ENCODE results near the gene ITPKC.
"Not testable (repeated sequence)": the region's sequence is repeated elsewhere in the genome, so short reads cannot be mapped to it uniquely, and the experiment has no call there.

The ITPKC gene

GRCh38 chr19:40719414-40719894, 2.5 kb downstream of the ITPKC start:
- Mint-ChIP-seq H3K27ac (no peak overlapping the region), H3K27me3 (no peaks in the 10 kb centered on the region), H3K9me3 (no peaks in the 10 kb centered on the region), H3K36me3 (peaks cover 10% of the 10 kb centered on the region), H3K4me3 (peak overlapping the region; percentile 94), H3K4me1 (peaks cover 70% of the 10 kb centered on the region)

- Mint-ChIP-seq H3K27me3 (no peaks in the 10 kb centered on the region), H3K4me1 (peaks cover 55% of the 10 kb centered on the region), H3K36me3 (peaks cover 10% of the 10 kb centered on the region), H3K4me3 (peak overlapping the region; percentile 75), H3K27ac (no peak overlapping the region), H3K9me3 (no peaks in the 10 kb centered on the region)
Observed at GRCh38 chr19:40721140-40721486, 4.2 kb downstream of the ITPKC start.

DNA sequence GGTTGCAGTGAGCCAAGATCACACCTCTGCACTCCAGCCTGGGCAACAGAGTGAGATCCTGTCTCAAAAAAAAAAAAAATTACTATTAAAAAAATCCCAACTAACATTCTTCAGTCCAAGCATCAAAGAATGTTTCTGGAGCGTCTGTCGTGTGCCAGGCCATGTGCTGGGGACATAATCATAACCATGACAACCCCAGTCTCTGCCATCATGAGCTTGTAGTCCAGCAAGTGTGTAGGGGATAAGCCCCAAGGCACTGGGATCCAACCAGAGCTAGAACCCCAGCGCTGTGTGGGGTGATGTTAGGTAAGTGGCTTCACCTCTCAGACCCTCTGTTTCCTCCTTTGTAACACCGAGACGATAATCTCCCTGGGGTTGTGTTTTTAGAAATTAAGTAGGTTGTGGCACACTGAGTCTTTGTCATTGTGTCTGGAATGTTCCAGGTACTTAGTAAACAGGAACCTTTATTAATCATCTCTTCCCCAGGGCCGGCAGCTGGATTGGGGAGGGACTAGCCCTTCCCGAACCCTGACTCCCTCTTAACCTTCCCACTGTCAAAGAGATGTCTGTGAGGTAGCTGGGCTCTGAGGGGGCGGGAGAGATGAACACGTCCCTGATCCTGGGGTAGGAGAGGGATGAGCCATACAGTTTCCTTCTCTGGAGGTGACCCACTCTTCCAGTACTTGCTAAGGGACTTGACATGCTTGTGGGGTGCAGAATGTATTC, 5.2 kb downstream of the ITPKC start:
- H3K4me1 Mint-ChIP-seq, result peaks cover 52% of the 10 kb centered on the region
- H3K27ac Mint-ChIP-seq, result no peak overlapping the region
- H3K27me3 Mint-ChIP-seq, result no peaks in the 10 kb centered on the region
- H3K36me3 Mint-ChIP-seq, result peaks cover 10% of the 10 kb centered on the region
- no peaks in the 10 kb centered on the region for H3K9me3 Mint-ChIP-seq
- no peak overlapping the region for H3K4me3 Mint-ChIP-seq

GRCh38 chr19:40723661-40724254, 6.8 kb downstream of the ITPKC start:
- Mint-ChIP-seq H3K4me3 (no peak overlapping the region), H3K9me3 (no peaks in the 10 kb centered on the region), H3K27me3 (no peaks in the 10 kb centered on the region), H3K4me1 (peaks cover 45% of the 10 kb centered on the region), H3K36me3 (peaks cover 12% of the 10 kb centered on the region), H3K27ac (no peak overlapping the region)

GRCh38 chr19:40724315-40724714, 7.4 kb downstream of the ITPKC start:
- H3K4me1 Mint-ChIP-seq, result peaks cover 39% of the 10 kb centered on the region
- peaks cover 12% of the 10 kb centered on the region for H3K36me3 Mint-ChIP-seq
- H3K9me3 Mint-ChIP-seq, result no peaks in the 10 kb centered on the region
- no peak overlapping the region for H3K4me3 Mint-ChIP-seq
- no peaks in the 10 kb centered on the region for H3K27me3 Mint-ChIP-seq
- H3K27ac Mint-ChIP-seq, result no peak overlapping the region

- Mint-ChIP-seq H3K27me3 (no peaks in the 10 kb centered on the region), H3K4me3 (no peak overlapping the region), H3K36me3 (peaks cover 12% of the 10 kb centered on the region), H3K27ac (no peak overlapping the region), H3K4me1 (peaks cover 34% of the 10 kb centered on the region), H3K9me3 (no peaks in the 10 kb centered on the region)
Observed at GRCh38 chr19:40724855-40725254, 7.9 kb downstream of the ITPKC start.

GRCh38 chr19:40726279-40726678, 9.4 kb downstream of the ITPKC start:
- Mint-ChIP-seq H3K36me3 (peaks cover 15% of the 10 kb centered on the region), H3K27ac (no peak overlapping the region), H3K27me3 (no peaks in the 10 kb centered on the region), H3K9me3 (no peaks in the 10 kb centered on the region), H3K4me3 (no peak overlapping the region), H3K4me1 (peaks cover 21% of the 10 kb centered on the region)

DNA sequence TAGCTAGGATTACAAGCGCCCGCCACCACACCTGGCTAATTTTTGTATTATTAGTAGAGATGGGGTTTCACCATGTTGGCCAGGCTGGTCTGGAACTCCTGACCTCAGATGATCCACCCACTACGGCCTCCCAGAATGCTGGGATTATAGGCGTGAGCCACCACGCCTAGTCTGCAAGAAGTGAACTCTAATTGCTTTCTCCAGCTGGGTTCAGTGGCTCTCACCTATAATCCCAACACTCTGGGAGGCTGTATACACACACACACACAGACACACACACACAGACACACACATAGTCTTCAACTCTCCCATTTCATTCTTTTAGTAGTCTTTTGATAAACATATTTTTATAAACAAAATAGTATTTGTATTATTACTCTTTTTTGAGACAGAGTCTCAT, 13.2 kb downstream of the ITPKC start:
- H3K9me3 Mint-ChIP-seq, H3K4me3 Mint-ChIP-seq, H3K27ac Mint-ChIP-seq, H3K4me1 Mint-ChIP-seq, H3K27me3 Mint-ChIP-seq: not testable (repeated sequence)
- H3K36me3 Mint-ChIP-seq, result peaks cover 10% of the 10 kb centered on the region

- not testable (repeated sequence) for H3K27ac Mint-ChIP-seq, H3K4me1 Mint-ChIP-seq, H3K27me3 Mint-ChIP-seq, H3K4me3 Mint-ChIP-seq, H3K9me3 Mint-ChIP-seq
- peaks cover 14% of the 10 kb centered on the region for H3K36me3 Mint-ChIP-seq
Observed at GRCh38 chr19:40732304-40732703, 15.4 kb downstream of the ITPKC start.

DNA sequence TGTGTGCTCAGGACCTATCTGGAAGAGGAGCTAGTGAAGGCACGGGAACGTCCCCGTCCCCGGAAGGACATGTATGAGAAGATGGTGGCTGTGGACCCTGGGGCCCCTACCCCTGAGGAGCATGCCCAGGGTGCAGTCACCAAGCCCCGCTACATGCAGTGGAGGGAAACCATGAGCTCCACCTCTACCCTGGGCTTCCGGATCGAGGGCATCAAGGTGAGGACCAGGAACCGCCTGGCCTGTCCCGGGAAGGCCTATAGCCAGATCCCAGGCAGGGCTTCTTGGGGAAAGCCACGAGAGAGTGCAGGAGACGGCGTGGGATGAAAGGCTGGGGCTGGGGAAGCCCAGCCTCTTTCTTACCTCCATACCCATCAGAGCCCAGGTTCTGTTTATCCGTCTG, 16.2 kb downstream of the ITPKC start:
- Mint-ChIP-seq H3K27me3 (no peaks in the 10 kb centered on the region), H3K4me1 (no peaks in the 10 kb centered on the region), H3K36me3 (peaks cover 14% of the 10 kb centered on the region), H3K9me3 (no peaks in the 10 kb centered on the region), H3K4me3 (no peak overlapping the region), H3K27ac (no peak overlapping the region)

GRCh38 chr19:40735013-40735771, 18.3 kb downstream of the ITPKC start:
- Mint-ChIP-seq H3K36me3 (peaks cover 14% of the 10 kb centered on the region), H3K4me1 (no peaks in the 10 kb centered on the region), H3K27me3 (no peaks in the 10 kb centered on the region), H3K27ac (peak overlapping the region; percentile 38), H3K9me3 (no peaks in the 10 kb centered on the region), H3K4me3 (no peak overlapping the region)

DNA sequence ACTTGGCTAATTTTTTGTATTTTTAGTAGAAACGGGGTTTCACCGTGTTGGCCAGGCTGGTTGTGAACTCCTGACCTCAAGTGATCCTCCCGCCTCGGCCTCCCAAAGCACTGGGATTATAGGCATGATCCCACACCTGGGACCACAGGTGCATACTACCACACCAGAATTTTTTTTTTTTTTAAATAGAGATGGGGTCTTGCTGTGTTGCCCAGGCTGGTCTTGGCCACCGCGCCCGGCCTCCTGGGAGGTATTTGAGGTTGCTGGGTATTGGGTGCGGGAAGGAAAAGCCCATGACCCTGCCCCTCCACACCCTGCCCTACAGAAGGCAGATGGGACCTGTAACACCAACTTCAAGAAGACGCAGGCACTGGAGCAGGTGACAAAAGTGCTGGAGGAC, 19.7 kb downstream of the ITPKC start:
- H3K4me3 Mint-ChIP-seq, result no peak overlapping the region
- H3K27me3 Mint-ChIP-seq, result no peaks in the 10 kb centered on the region
- H3K36me3 Mint-ChIP-seq, result peaks cover 6% of the 10 kb centered on the region

GRCh38 chr19:40737102-40737644, 20.3 kb downstream of the ITPKC start:
- no peak overlapping the region for H3K27ac Mint-ChIP-seq
- H3K9me3 Mint-ChIP-seq, result no peaks in the 10 kb centered on the region
- H3K4me1 Mint-ChIP-seq, result no peaks in the 10 kb centered on the region
- no peaks in the 10 kb centered on the region for H3K27me3 Mint-ChIP-seq
- no peak overlapping the region for H3K4me3 Mint-ChIP-seq
- H3K36me3 Mint-ChIP-seq, result peaks cover 6% of the 10 kb centered on the region

More for the DNA sequence above, 19.7 kb downstream of the ITPKC start:
- Mint-ChIP-seq H3K27ac (no peak overlapping the region), H3K4me1 (no peaks in the 10 kb centered on the region), H3K9me3 (no peaks in the 10 kb centered on the region)

GRCh38 chr19:40739030-40739839, 22.3 kb downstream of the ITPKC start:
- Mint-ChIP-seq H3K36me3 (peaks cover 6% of the 10 kb centered on the region), H3K4me1 (no peaks in the 10 kb centered on the region), H3K4me3 (no peak overlapping the region), H3K9me3 (no peaks in the 10 kb centered on the region), H3K27ac (no peak overlapping the region), H3K27me3 (no peaks in the 10 kb centered on the region)
